GM10847 (cell line): ENCODE data around the gene RIC1.

Experiments
- POLR2A ChIP-seq: IDR thresholded peaks from 2 replicates; pipeline ENCODE4 v1.6.1; 2011; ENCODE audit not compliant: insufficient read length; ENCODE audit errors: extremely low read depth

RIC1 gene

GRCh38 chr9:5789489-5789888, 160.6 kb downstream of the RIC1 start:
- TF ChIP-seq POLR2A: no peak

DNA sequence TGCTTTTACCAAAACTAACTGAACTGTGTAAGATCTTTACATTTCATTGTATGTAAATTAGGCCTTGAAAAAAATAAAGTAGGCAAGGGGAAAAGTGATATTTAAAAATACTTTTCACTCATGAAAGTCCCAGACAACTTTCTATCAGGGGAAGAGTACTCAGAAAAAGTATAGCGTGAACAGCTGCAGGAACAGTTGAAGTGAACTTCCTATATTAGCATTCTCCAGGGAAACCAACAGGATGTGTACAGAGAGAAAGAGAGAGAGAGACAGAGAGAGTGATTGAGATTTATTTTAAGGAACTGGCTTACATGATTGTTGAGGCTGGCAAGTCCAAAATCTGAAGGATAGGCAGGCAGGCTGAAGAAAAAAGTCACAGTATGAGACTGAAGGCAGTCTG, 162.0 kb downstream of the RIC1 start:
- TF ChIP-seq POLR2A: no peak

- TF ChIP-seq POLR2A: no peak
Observed at GRCh38 chr9:5791870-5792269, 163.0 kb downstream of the RIC1 start.

DNA sequence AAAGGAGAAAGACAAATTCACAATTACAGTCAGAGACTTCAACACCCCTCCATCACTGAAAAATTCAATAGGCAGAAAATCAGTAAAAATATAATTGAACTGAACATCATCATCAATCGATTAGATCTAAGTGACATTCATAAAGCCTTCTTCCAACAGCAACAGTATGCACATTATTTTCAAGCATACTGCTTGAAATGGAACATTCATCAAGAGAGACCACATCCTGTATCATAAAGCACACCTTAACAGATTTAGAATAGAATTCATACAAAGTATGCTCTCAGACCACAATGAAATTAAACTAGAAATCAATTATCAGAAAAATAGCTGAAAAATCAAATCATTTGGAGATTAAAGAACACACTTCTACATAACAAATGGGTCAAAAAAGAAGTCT, 164.9 kb downstream of the RIC1 start:
- TF ChIP-seq POLR2A: no peak

DNA sequence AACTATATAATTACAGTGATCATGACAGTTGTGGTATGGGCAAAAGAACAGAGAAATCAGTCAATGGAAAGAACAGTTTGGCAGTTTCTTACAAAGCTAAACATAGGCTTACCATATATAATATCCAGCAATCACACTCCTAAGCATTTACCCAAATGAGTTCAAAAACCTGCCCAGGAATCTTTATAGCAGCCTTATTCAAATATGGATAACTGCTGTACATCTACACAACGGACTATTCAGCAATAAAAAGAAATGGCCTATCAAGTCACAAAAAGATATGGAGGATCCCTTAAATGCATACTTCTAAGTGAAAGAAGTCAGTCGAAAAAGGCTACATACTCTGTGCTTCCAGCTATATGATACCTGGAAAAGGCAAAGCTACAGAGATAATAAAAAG, 167.4 kb downstream of the RIC1 start:
- no peak for TF ChIP-seq POLR2A

DNA sequence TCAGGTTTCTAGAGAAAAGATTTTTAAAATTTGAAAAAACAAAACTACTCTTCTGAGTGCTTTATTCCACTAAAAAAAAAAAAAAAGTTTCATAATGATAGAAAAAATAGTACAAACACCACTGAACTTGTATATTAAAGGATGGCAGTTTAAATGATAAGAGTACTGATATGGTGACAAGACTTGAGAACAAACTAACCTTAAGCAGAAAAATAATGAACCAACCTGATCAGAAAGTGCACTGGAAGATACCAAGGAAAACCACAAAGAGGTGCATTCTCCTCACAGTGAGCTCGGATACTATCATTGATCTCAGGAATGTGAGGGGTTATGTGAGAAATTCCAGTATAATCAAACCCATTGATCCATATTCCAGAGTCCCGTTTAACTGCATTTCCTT, 169.7 kb downstream of the RIC1 start:
- no peak for TF ChIP-seq POLR2A

GRCh38 chr9:5799314-5799713, 170.4 kb downstream of the RIC1 start:
- TF ChIP-seq POLR2A: no peak

DNA sequence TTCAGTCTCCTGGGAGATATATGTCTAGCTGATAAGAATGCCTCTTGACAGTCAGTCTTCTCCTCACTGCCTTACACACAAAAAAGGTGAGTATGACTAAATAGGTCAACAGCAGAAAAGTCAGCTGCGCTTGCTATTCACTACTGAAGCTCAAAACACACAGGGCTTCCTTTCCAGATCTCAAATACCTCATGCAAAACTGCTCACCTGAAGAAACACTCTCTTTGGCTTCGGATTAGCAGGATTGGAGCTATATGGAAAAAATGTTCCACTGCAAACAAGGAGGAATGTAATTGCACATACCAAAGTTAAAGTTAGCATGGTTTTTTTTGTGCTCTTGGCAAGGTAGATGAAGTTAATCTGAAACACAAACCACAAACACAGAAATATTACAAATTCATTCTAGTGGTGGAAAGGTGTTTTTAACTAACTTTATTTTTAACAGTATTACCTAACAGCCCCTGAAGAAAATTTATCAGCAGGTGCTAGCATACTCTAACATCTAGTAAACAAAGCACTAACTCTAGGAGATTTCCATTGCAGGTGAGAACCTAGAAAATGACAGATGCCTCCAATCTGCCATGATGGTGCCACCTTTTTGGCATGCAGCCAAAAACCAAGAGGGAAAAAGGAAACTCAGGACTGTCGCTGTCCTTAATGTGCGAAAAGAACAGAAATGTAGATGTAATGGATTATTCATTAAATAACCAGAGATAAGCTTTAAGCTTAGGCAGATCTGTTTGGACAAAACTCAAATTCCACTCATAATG, 172.2 kb downstream of the RIC1 start:
- no peak for TF ChIP-seq POLR2A

DNA sequence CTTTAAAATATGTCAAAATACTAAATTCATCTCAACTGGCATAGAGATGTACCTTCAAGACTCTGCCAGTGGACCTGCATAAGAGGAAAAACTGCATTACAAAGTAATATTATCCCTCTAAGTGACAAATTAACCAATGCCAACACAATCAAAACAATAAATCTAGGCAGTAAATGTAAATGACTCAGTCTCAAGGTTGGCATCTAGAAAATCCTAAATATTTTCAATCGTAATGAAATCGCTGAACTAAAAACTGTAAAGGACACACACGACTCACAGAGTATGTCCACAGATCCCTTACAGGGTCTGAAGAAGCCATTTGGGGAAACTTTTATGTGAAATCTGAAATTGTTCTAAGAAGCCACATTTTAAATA, 172.8 kb downstream of the RIC1 start:
- TF ChIP-seq POLR2A: no peak

DNA sequence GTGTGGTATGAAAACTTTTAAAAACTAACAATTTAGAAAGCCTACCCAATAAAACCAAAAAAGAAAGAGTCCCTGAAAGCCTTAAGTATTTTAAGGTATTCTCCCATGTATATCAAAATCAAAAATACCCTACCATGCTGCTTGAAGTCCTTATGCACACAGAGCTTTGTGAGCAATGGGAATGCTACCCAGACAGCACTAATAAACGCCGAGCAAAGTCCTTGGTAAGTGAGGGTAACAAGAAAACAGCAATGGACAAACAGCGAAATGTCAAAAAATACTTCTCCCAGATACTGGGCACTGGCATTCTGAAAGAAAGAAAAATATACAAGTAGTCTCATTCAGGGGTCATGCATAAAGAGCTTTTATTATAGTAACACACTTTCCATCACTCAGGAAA, 176.6 kb downstream of the RIC1 start:
- TF ChIP-seq POLR2A: no peak

GRCh38 chr9:5811751-5812150, 182.8 kb downstream of the RIC1 start:
- no peak for TF ChIP-seq POLR2A

- no peak for TF ChIP-seq POLR2A
Observed at GRCh38 chr9:5813824-5814223, 184.9 kb downstream of the RIC1 start.

GRCh38 chr9:5815461-5815860, 186.6 kb downstream of the RIC1 start:
- no peak for TF ChIP-seq POLR2A

DNA sequence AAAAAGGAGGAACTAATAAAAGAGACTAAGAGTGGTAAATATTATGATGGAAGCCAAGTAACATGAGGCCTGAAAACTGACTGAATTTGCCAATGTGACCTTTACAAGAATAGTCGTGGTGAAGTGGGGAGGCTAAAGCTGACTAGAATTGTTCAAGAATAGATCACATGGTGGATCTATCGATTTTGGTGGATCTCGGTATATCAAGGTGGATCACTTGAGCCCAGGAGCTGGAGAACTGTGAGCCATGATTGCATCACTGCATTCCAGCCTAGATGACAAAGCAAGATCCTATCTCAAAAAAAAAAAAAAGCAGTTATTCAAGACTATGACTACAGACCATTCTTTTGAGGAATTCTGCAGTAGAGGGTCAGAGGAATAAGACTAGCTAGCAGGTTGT, 189.0 kb downstream of the RIC1 start:
- TF ChIP-seq POLR2A: no peak

DNA sequence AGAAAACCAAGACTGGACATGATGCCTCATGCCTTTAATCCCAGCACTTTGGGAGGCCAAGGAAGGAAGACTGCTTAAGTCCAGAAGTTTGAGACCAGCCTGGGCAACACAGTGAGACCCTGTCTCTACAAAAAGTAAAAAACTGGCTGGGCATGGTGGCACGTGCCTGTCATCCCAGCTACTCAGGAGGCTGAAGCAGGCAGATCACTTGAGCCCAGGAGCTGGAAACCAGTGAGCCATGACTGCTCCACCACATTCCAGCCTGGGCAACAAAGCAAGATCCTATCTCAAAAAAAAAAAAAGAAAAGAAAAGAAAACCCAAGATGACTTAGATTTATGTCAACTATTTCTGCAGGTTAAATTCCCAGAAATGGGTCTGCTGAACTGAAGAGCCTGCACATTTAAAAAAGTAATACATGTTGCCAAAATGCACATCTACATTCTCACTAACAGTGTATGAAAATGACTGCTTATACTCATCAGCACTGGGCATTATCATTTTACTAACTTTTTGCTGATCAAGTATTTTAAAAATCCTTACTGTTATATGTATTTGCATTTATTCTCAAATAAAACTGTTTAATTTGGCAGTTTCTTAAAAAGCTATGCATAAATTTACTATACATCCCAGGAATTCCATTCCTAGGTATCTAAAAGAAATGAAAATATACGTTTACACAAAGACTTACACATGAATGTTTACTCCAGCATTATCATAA, 189.7 kb downstream of the RIC1 start:
- no peak for TF ChIP-seq POLR2A

DNA sequence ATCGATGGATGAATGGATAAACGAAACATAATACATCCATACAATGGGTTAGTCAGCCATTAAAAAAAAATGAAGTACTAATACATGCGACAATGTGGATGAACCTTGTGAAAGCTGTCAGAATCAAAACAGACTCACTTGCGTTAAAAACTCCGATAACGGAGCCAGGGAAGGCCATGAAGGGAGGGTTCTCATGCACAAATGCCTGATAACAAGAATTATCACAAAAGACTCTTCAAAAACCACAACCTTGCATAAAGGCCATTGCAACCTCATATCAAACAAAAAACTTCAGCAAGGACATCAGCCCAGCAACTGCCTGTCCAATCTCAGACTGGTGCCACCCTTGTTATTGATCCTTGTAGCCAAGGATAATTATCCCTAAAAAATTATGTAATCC, 190.3 kb downstream of the RIC1 start:
- no peak for TF ChIP-seq POLR2A

DNA sequence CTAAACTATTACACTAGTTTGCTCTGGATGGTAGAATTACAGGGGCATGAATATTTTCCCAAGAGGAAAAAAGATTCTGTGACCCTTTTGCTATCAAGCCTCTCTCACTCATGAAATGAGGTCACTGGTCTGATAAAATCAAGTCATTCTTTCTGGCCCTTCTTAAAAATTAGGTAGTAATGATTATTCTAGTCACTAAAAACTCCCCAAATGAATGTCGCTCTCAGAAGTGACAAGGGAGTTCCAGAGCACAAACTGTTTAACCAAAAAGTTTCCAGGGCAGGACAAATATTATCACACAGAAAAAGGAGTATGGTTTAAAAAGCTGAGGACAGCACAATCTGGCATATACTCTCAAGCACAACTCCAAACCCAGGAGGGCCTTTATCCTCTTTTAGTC, 191.5 kb downstream of the RIC1 start:
- no peak for TF ChIP-seq POLR2A
